SK-N-SH (cell line): ENCODE data around the gene CCDC54. TPM values are rescaled to one million over a fixed set of nuclear protein-coding genes. Genes with fewer than 3 reads are reported as not detected.

Source experiments
- CTCF ChIA-PET: fragments of 300-600, 350-600 bp; formaldehyde crosslinking; extraction: SDS; loops from one replicate; lab custom pipeline; 2021; lab: Yijun Ruan, JAX
- POLR2A ChIA-PET: fragments of 350-600 bp; sonication (Branson Sonifier 250); formaldehyde crosslinking; extraction: SDS; loops from one replicate; lab custom pipeline; 2020; ENCODE audit warnings: antibody characterized with exemption, inconsistent platforms; lab: Yijun Ruan, JAX
- DNase-seq: peaks from one replicate; pipeline ENCODE4 v3.0.0; 2012
- H2AFZ ChIP-seq: fragments of 200-600 bp; sonication (generic); 2 replicates; pipeline ENCODE4 v1.8.1; 2016; ENCODE audit warnings: antibody characterized with exemption, mild to moderate bottlenecking, low read depth
- H3F3A ChIP-seq: fragments of 200-600 bp; sonication (generic); replicated peaks from 2 replicates; pipeline ENCODE3; 2016; ENCODE audit warnings: antibody characterized with exemption, mild to moderate bottlenecking; ENCODE audit not compliant: insufficient read depth
- H3K27ac ChIP-seq, 2 experiments: fragments of 200-500 bp in 1 of 2; fragments of 200-600 bp in 1 of 2; sonication (Bioruptor generic) in 1 of 2; sonication (generic), shearing (Covaris generic) in 1 of 2; 2 replicates each; pipeline versions ENCODE4 v1.5.1 to v1.6.1; 2014 to 2016; ENCODE audit warnings: low read depth in 2 of 2, inconsistent platforms in 1 of 2, low read length in 1 of 2, mild to moderate bottlenecking in 1 of 2, mixed read lengths in 1 of 2
- H3K27me3 ChIP-seq: fragments of 200-600 bp; sonication (generic), shearing (Covaris generic); 2 replicates; pipeline ENCODE4 v1.6.1; 2016; ENCODE audit warnings: mixed run types; ENCODE audit not compliant: insufficient read depth
- H3K36me3 ChIP-seq, 2 experiments: fragments of 200-500 bp in 1 of 2; fragments of 200-600 bp in 1 of 2; sonication (Bioruptor generic) in 1 of 2; sonication (generic) in 1 of 2; replicated peaks in 1 of 2; 2 replicates each; pipeline versions ENCODE3 to v1.5.1; 2014 to 2016; ENCODE audit warnings: low read length in 1 of 2, mild to moderate bottlenecking in 1 of 2; ENCODE audit not compliant: insufficient read depth in 2 of 2, control insufficient read depth in 1 of 2
- H3K4me1 ChIP-seq, 2 experiments: fragments of 200-500 bp in 1 of 2; fragments of 200-600 bp in 1 of 2; sonication (Bioruptor generic) in 1 of 2; sonication (generic), shearing (Covaris generic) in 1 of 2; 2 replicates each; pipeline versions ENCODE4 v1.5.1 to v1.6.1; 2014 to 2016; ENCODE audit warnings: low read depth in 1 of 2, low read length in 1 of 2, mixed run types in 1 of 2; ENCODE audit not compliant: insufficient read depth in 2 of 2, control insufficient read depth in 1 of 2
- H3K4me2 ChIP-seq: fragments of 200-600 bp; sonication (generic), shearing (Covaris generic); 2 replicates; pipeline ENCODE4 v1.6.1; 2017; ENCODE audit warnings: mixed run types
- H3K4me3 ChIP-seq, 2 experiments: fragments of 200-500 bp in 1 of 2; fragments of 200-600 bp in 1 of 2; sonication (Bioruptor generic) in 1 of 2; sonication (generic), shearing (Covaris generic) in 1 of 2; 2 replicates each; pipeline versions ENCODE4 v1.5.1 to v1.8.1; 2014 to 2016; ENCODE audit warnings: low read depth in 2 of 2, inconsistent platforms in 1 of 2, low read length in 1 of 2, mild to moderate bottlenecking in 1 of 2, mixed read lengths in 1 of 2, moderate library complexity in 1 of 2
- H3K79me2 ChIP-seq: fragments of 200-600 bp; sonication (generic); 2 replicates; pipeline ENCODE4 v1.8.1; 2017; ENCODE audit warnings: mild to moderate bottlenecking; ENCODE audit not compliant: insufficient read depth
- H3K9ac ChIP-seq: fragments of 200-600 bp; sonication (generic); 2 replicates; pipeline ENCODE4 v1.6.1; 2017; ENCODE audit warnings: mixed run types
- H3K9me2 ChIP-seq: fragments of 200-600 bp; sonication (generic); 2 replicates; pipeline ENCODE4 v1.6.1; 2017; ENCODE audit warnings: mixed run types
- H3K9me3 ChIP-seq: fragments of 200-600 bp; sonication (generic); 2 replicates; pipeline ENCODE4 v1.6.1; 2017; ENCODE audit warnings: mixed run types, mild to moderate bottlenecking, moderate library complexity
- H4K20me1 ChIP-seq: fragments of 200-600 bp; sonication (generic); 2 replicates; pipeline ENCODE4 v1.6.1; 2017; ENCODE audit warnings: mild to moderate bottlenecking, mixed run types; ENCODE audit not compliant: insufficient read depth
- CHD2 ChIP-seq: fragments of 150-350 bp; IDR thresholded peaks from 2 replicates; pipeline ENCODE4 v1.6.1; 2018; ENCODE audit warnings: low read length; ENCODE audit not compliant: partially characterized antibody
- CTCF ChIP-seq: fragments of 200-600 bp; sonication (generic); IDR thresholded peaks from 2 replicates; pipeline ENCODE4 v1.6.1; 2017; ENCODE audit warnings: antibody characterized with exemption, mild to moderate bottlenecking, moderate library complexity
- FOSL2 ChIP-seq: IDR thresholded peaks from 2 replicates; pipeline ENCODE4 v1.4.0; 2012; ENCODE audit warnings: low read depth, mild to moderate bottlenecking, moderate library complexity, borderline replicate concordance
- FOXM1 ChIP-seq: IDR thresholded peaks from 2 replicates; pipeline ENCODE4 v1.4.0; 2012; ENCODE audit warnings: low read depth, mild to moderate bottlenecking
- GATA2 ChIP-seq: sonication (generic); formaldehyde crosslinking; IDR thresholded peaks from 2 replicates; pipeline ENCODE4 v1.5.0; 2020; ENCODE audit warnings: mild to moderate bottlenecking, missing genetic modification reagents
- JUND ChIP-seq: IDR thresholded peaks from 2 replicates; pipeline ENCODE4 v1.4.0; 2012
- MAX ChIP-seq: IDR thresholded peaks from 2 replicates; pipeline ENCODE4 v1.4.0; 2012; ENCODE audit warnings: low read depth
- NFIC ChIP-seq: IDR thresholded peaks from 2 replicates; pipeline ENCODE4 v1.4.0; 2012; ENCODE audit warnings: borderline replicate concordance
- POLR2AphosphoS5 ChIP-seq: IDR thresholded peaks from 2 replicates; pipeline ENCODE4 v1.6.1; 2012; ENCODE audit warnings: low read depth, low read length
- RCOR1 ChIP-seq: fragments of 150-350 bp; IDR thresholded peaks from 2 replicates; pipeline ENCODE4 v1.6.1; 2017; ENCODE audit warnings: antibody characterized with exemption, low read length
- RFX5 ChIP-seq: IDR thresholded peaks from 2 replicates; pipeline ENCODE4 v1.6.1; 2012; ENCODE audit warnings: mild to moderate bottlenecking, improper control_type of control experiment, low read length
- SMC3 ChIP-seq: IDR thresholded peaks from 2 replicates; pipeline ENCODE4 v1.6.1; 2012; ENCODE audit warnings: low read depth, low read length, improper control_type of control experiment
- TAF1 ChIP-seq: IDR thresholded peaks from 2 replicates; pipeline ENCODE4 v1.6.1; 2012; ENCODE audit warnings: low read depth, mild to moderate bottlenecking, low read length, moderate library complexity, borderline replicate concordance
- USF1 ChIP-seq: IDR thresholded peaks from 2 replicates; pipeline ENCODE4 v1.4.0; 2012; ENCODE audit warnings: low read depth, borderline replicate concordance
- WGBS: methylation state at CpG from one replicate; pipeline ENCODE4 v1.1.6; 2017; ENCODE audit warnings: low lambda C conversion rate; 5-methylcytosine and 5-hydroxymethylcytosine counted together
- polyA plus RNA-seq, 3 experiments: library from polyadenylated mRNA; depleted of rRNA; stranded (reverse); fragments of >200 nt; gene quantifications; 2 replicates each; pipeline ENCODE4 v1.2.3, GENCODE V29; 2012
- TF ChIP-seq, protein P1 (sequence below): fragments of 150-350 bp; IDR thresholded peaks from 2 replicates; pipeline ENCODE4 v1.6.1; 2016; ENCODE audit warnings: mild to moderate bottlenecking, low read depth, low read length
- TF ChIP-seq, protein P2 (sequence below): IDR thresholded peaks from 2 replicates; pipeline ENCODE4 v1.6.1; 2012; ENCODE audit warnings: mild to moderate bottlenecking, low read depth, low read length, moderate library complexity

The CCDC54 gene
- polyA plus RNA-seq, 1 of the 3 experiments (the other 2 are of a cell fraction): not detected

- no peak for TF ChIP-seq CHD2
Observed at GRCh38 chr3:107344722-107345121, 32.5 kb upstream of the CCDC54 start (continued).

- no peaks in the 10 kb centered on the region for H3K79me2 ChIP-seq
- POLR2A ChIA-PET: no interaction called here
Observed at GRCh38 chr3:107345822-107346405, 31.3 kb upstream of the CCDC54 start.

More at GRCh38 chr3:107345822-107346405, 31.3 kb upstream of the CCDC54 start:
- Histone ChIP-seq H3K4me1 (peaks cover 0 to 5% of the 10 kb centered on the region in 2 experiments; a peak in 2 of 4 replicates), H3K9me2 (no peaks in the 10 kb centered on the region), H3K27ac (no peak overlapping the region), H3K9me3 (no peaks in the 10 kb centered on the region), H3K27me3 (no peaks in the 10 kb centered on the region), H2AFZ (no peak overlapping the region), H3K36me3 (no peaks in the 10 kb centered on the region), H3F3A (no peaks in the 10 kb centered on the region), H3K9ac (no peak overlapping the region), H4K20me1 (no peaks in the 10 kb centered on the region), H3K4me2 (no peak overlapping the region), H3K4me3 (no peak overlapping the region)
- peak; percentile 19 for DNase-seq
- TF ChIP-seq, protein P1, sequence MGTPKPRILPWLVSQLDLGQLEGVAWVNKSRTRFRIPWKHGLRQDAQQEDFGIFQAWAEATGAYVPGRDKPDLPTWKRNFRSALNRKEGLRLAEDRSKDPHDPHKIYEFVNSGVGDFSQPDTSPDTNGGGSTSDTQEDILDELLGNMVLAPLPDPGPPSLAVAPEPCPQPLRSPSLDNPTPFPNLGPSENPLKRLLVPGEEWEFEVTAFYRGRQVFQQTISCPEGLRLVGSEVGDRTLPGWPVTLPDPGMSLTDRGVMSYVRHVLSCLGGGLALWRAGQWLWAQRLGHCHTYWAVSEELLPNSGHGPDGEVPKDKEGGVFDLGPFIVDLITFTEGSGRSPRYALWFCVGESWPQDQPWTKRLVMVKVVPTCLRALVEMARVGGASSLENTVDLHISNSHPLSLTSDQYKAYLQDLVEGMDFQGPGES: no peak
- TF ChIP-seq POLR2AphosphoS5 (no peak), TAF1 (no peak), CTCF (no peak), SMC3 (no peak), FOXM1 (no peak), JUND (no peak), USF1 (no peak), NFIC (no peak), MAX (no peak), GATA2 (CRISPR knock-in tag) (no peak), FOSL2 (no peak), RFX5 (no peak), RCOR1 (no peak)
- TF ChIP-seq, protein P2, sequence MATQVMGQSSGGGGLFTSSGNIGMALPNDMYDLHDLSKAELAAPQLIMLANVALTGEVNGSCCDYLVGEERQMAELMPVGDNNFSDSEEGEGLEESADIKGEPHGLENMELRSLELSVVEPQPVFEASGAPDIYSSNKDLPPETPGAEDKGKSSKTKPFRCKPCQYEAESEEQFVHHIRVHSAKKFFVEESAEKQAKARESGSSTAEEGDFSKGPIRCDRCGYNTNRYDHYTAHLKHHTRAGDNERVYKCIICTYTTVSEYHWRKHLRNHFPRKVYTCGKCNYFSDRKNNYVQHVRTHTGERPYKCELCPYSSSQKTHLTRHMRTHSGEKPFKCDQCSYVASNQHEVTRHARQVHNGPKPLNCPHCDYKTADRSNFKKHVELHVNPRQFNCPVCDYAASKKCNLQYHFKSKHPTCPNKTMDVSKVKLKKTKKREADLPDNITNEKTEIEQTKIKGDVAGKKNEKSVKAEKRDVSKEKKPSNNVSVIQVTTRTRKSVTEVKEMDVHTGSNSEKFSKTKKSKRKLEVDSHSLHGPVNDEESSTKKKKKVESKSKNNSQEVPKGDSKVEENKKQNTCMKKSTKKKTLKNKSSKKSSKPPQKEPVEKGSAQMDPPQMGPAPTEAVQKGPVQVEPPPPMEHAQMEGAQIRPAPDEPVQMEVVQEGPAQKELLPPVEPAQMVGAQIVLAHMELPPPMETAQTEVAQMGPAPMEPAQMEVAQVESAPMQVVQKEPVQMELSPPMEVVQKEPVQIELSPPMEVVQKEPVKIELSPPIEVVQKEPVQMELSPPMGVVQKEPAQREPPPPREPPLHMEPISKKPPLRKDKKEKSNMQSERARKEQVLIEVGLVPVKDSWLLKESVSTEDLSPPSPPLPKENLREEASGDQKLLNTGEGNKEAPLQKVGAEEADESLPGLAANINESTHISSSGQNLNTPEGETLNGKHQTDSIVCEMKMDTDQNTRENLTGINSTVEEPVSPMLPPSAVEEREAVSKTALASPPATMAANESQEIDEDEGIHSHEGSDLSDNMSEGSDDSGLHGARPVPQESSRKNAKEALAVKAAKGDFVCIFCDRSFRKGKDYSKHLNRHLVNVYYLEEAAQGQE: no peak
- WGBS: 87% methylated on average over 4 of the region's 4 CpGs
- CTCF ChIA-PET: interaction anchor here (1.6 kb wide), 1 partner anchor 23 kb away, joined by 6 read pairs; no protein-coding TSS in a partner anchor
